GM10847 (cell line): ENCODE results near the gene HMOX2.
A peak's percentile ranks its signal among the peaks of the same experiment; 100 is the strongest.

ENCODE experiments used
- POLR2A ChIP-seq: IDR thresholded peaks from 2 replicates; pipeline ENCODE4 v1.6.1; 2011; ENCODE audit not compliant: insufficient read length; ENCODE audit errors: extremely low read depth

The HMOX2 gene

GRCh38 chr16:4524571-4524970 is 48.4 kb downstream of the HMOX2 start:
- no peak for TF ChIP-seq POLR2A

DNA sequence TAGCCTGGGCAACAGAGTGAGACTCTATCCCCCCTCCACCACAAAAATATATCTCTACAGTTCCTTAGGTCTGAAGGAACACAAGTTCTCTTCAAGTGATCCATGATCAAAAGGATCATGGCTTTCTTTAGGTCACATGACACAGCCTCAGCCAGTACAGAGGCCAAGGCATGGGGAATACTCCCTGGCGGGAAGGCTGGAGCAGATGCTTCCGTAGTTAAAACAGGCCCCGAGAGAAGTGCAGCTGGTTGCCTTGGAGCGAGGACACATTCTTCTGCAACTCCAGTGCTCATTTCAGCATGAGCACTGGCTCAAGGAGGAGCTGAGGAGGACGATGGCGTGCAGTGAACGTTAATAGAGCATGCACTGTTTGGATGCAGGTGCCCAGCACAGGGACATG is 48.9 kb downstream of the HMOX2 start:
- TF ChIP-seq POLR2A: no peak

DNA sequence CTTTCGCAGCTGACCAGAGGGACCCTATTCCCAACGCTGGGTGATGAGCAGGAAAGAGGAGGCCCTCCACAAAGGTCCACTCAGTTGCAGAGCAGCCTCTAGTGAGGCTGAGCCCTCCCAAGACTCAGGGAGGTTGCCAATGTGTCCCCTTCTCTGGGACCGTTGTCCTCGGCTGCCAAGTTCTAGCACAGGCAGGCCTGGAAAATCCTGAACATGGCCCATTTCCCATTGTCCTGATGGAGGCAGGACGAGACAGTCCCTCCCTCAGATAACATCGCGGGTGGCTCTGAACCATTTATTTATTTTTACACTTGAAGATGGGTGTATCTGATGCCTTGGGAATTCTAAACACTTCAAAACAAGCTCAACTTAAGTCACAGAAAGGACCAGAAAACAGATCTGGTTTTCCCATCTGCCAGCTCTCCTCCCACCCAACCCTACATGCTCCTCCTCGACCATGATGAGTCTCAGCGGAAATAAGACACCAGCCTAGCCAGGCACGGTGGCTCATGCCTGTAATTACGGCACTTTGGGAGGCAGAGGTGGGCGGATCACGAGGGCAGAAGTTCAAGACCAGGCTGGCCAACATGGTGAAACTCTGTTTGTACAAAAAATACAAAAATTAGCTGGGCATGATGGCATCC is 49.6 kb downstream of the HMOX2 start:
- TF ChIP-seq POLR2A: no peak

DNA sequence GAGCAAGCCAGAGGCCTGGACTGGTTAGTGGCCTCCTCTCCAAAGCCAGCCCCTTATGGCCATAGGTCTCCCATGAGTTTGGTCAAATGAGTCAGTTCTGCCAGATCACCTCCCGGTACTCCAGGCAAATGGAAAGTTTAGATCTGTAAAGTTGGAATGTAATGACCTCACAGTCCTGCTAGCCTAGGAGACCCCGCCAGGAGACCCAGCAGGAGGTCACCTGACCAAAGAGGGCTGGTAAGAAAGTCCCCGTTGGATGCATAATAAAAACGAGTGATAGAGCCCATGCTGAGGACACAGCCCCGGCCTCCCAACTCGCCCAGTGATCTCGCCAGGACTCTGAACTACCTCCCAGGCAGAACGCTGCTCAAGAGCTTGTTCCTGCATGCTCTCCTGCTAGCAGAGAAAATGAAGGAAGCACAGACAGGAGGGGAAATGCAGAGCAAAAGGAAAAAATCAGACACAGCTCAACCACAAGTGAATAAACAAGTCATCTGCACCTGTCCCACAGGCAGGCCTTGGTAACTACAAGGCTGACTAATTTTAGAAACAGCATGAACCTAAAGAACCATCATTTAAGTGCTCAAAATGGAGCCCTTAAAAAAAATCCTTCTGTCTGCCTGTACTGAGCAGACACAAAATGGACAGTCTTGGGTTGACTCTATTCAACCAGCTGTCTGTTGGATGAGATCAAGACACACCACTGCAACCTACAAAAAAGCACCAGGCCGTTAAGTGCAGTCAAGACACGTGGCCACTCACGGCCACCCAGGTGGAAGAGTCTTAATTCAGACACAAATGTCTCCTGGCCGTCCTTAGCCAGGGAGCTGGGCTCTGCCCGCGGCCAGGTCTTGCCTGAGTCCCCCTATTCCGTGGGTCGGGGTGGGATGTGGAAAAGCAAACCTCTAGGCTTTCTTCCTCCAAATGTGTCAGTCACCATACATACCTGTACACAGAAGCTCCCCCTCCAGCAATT is 53.2 kb downstream of the HMOX2 start:
- TF ChIP-seq POLR2A: no peak

DNA sequence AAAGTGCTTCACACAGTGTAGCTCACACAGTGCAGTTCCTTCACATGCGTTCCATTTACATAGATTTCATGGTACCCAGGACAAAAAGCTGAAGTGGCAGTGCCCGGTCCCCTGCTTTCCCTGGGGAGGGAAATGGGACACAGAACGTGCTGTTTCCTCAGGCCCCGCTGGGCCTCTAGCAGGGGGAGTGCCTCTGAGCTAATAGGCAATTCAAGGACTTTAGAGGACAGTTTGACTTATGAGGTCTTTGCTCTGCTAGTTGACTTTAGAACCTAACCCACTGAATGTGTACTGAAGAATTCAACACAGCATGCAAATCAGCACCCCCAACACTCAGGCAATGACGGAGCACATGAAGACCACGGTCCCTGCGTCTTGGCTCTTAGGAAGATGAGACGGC is 55.6 kb downstream of the HMOX2 start:
- no peak for TF ChIP-seq POLR2A

DNA sequence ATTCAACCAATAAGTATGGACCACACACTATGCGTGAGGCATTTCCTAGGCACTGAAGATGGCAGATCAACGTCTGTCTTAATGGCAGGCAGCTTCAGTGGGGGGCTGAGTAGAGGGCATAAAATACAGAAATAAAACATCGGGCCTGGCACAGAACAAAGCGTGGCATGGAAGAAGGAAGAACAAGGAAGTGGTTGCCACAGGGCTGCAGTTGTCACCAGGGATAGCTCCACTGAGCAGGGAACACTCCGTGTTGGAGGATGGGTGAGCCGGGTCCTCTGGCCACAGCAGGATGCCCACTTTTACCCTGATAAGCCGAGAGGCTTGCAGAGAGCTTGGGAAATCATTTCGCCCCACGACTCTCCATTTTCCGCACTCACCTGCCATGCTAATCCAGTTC is 56.0 kb downstream of the HMOX2 start:
- TF ChIP-seq POLR2A: no peak

GRCh38 chr16:4533490-4533889 is 57.3 kb downstream of the HMOX2 start:
- no peak for TF ChIP-seq POLR2A

- no peak for TF ChIP-seq POLR2A
Observed at GRCh38 chr16:4534151-4534790, 58.1 kb downstream of the HMOX2 start.

- TF ChIP-seq POLR2A: no peak
Observed at GRCh38 chr16:4535627-4536108, 59.5 kb downstream of the HMOX2 start.

DNA sequence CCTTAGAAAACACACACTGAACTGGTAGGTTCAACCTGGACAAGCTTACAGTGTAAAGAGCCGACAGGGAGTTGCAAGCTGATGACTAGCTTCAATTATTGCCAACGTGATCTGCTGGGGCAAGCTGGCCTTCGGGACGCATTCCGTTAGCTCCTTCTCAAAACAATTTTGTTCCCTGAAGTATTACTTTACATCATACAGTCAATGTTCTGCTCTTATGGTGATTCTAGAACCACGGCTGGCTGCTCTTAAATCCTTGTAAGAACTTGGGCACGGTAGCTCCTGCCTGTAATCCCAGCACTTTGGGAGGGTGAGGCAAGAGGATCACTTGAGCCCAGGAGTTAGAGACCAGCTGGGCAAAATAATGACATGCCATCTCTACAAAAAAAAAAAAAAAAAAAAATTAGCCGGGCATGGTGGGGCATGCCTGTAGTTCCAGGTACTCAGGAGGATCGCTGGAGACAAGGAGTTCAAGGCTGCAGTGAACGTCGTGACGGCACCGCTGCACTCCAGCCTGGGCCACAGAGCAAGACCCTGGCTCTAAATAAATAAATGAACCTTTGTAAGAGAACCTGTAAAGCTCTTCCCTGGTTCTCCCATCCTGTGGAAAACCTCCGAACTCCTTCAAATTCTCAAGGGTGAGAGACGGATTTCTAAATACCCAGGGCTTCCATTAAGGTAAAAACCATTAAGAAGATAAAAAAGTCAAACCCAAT is 60.4 kb downstream of the HMOX2 start:
- TF ChIP-seq POLR2A: no peak

GRCh38 chr16:4537376-4538343 is 61.5 kb downstream of the HMOX2 start:
- TF ChIP-seq POLR2A: no peak

- peak; percentile 88 for TF ChIP-seq POLR2A
Observed at GRCh38 chr16:4538350-4539235, 62.4 kb downstream of the HMOX2 start, which contains the start of gene CDIP1. Gene CDIP1 (minus strand): TSS chr16:4538773. CDS start chr16:4514130, 24,643 bp downstream.

- TF ChIP-seq POLR2A: no peak
Observed at GRCh38 chr16:4539716-4540284, 63.6 kb downstream of the HMOX2 start.

GRCh38 chr16:4544473-4544872 is 68.3 kb downstream of the HMOX2 start:
- no peak for TF ChIP-seq POLR2A
